H1 (cell line): Measurements from ENCODE around the gene USH2A. TPM values are rescaled to one million over a fixed set of nuclear protein-coding genes. Genes with fewer than 3 reads are reported as not detected.

ENCODE experiments used
- FOSL1 ChIP-seq: IDR thresholded peaks from 2 replicates; pipeline ENCODE4 v1.6.1; 2011; ENCODE audit warnings: mild to moderate bottlenecking, low read depth, low read length, moderate library complexity; ENCODE audit not compliant: insufficient read depth
- polyA plus RNA-seq, 7 experiments: library from polyadenylated mRNA; depleted of rRNA in 3 of 7; stranded (reverse) in 5 of 7; unstranded in 2 of 7; fragments of >200 nt in 5 of 7; fragments of 200-250 nt in 2 of 7; gene quantifications; 1 replicate in 5 of 7; 2 replicates in 1 of 7; 4 replicates in 1 of 7; pipeline versions ENCODE4 v1.2.1 to v1.2.3, GENCODE V29; 2011 to 2013; ENCODE audit warnings: missing spikeins in 2 of 7, mixed read lengths in 2 of 7
- total RNA-seq: library from RNA; stranded (reverse); fragmentation: NEBNext Ultra II Directional; extraction: Animal tissue kit (Norgen Biotek cat#: 25700); gene quantifications from 2 replicates; pipeline ENCODE4 v1.2.1, GENCODE V29; 2021

Gene USH2A
- total and polyA plus RNA-seq, 2 of the 8 experiments (the other 6 are each of a cell fraction or from before 2014, with no cell fraction given): 0.02 to 0.17 TPM

DNA sequence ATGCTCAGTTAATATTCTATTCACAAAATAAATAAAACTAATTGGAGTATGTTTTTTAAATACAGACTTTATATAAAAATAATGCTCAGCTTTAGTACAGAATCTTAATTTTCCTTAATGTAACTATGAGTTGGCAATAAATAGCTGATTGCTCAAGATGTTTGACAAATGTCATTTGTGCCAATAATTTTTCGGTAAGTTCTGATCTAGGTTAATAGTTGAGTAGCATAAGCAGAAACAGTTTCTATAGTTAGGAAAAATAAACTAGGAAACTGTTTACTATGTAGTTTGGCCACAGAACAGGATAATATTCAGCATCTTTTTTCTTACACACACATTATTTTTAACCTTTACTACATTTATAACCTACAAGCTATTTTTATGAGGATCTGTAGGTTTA is 815.8 kb downstream of the USH2A start (continued):
- no peak for TF ChIP-seq FOSL1
